HepG2 (cell line): Measurements from ENCODE around the gene TMF1. TPM values are rescaled to one million over a fixed set of nuclear protein-coding genes. Genes with fewer than 3 reads are reported as not detected.

Experiments
- CENPT ChIP-seq: sonication (generic); formaldehyde crosslinking; IDR thresholded peaks from 2 replicates; pipeline ENCODE4 v1.8.0; 2022; ENCODE audit warnings: low read depth, mild to moderate bottlenecking, moderate library complexity, missing genetic modification reagents
- DRAP1 ChIP-seq: IDR thresholded peaks from 2 replicates; pipeline ENCODE4 v1.6.1; 2016; ENCODE audit warnings: missing genetic modification reagents, missing compliant biosample characterization
- FOSL2 ChIP-seq: sonication (generic); formaldehyde crosslinking; IDR thresholded peaks from 2 replicates; pipeline ENCODE4 v1.4.0; 2020; ENCODE audit warnings: missing genetic modification reagents
- FOXA1 ChIP-seq, 2 experiments: fragments of 450-650 bp in 1 of 2; sonication (generic) in 1 of 2; formaldehyde crosslinking in 1 of 2; IDR thresholded peaks; 2 replicates each; pipeline versions ENCODE4 v1.4.0 to v1.6.1; 2016 to 2020; ENCODE audit warnings: missing genetic modification reagents in 1 of 2
- IKZF5 ChIP-seq: IDR thresholded peaks from 2 replicates; pipeline ENCODE4 v1.6.1; 2018; ENCODE audit warnings: missing genetic modification reagents, mild to moderate bottlenecking, missing compliant biosample characterization
- IRX3 ChIP-seq: sonication (generic); formaldehyde crosslinking; IDR thresholded peaks from 2 replicates; pipeline ENCODE4 v1.8.1; 2023; ENCODE audit warnings: mild to moderate bottlenecking, low read depth, missing genetic modification reagents, borderline replicate concordance
- MNT ChIP-seq: fragments of 450-650 bp; IDR thresholded peaks from 2 replicates; pipeline ENCODE4 v1.6.1; 2016
- NCOA1 ChIP-seq: sonication (generic); formaldehyde crosslinking; IDR thresholded peaks from 2 replicates; pipeline ENCODE4 v1.9.0; 2021; ENCODE audit warnings: missing genetic modification reagents
- NFE2 ChIP-seq: sonication (generic); formaldehyde crosslinking; IDR thresholded peaks from 2 replicates; pipeline ENCODE4 v1.4.0; 2020; ENCODE audit warnings: missing genetic modification reagents
- SMAD1 ChIP-seq: sonication (generic); formaldehyde crosslinking; IDR thresholded peaks from 2 replicates; pipeline ENCODE4 v1.4.0; 2020; ENCODE audit warnings: missing genetic modification reagents, low read depth, mild to moderate bottlenecking, borderline replicate concordance
- SMARCC2 ChIP-seq: fragments of 450-650 bp; IDR thresholded peaks from 2 replicates; pipeline ENCODE4 v1.6.1; 2017; ENCODE audit warnings: antibody characterized with exemption, mild to moderate bottlenecking
- SNAPC5 ChIP-seq: sonication (generic); formaldehyde crosslinking; IDR thresholded peaks from 2 replicates; pipeline ENCODE4 v1.8.1; 2023; ENCODE audit warnings: mild to moderate bottlenecking, missing genetic modification reagents, borderline replicate concordance
- TCF7L2 ChIP-seq: IDR thresholded peaks from 2 replicates; pipeline ENCODE4 v1.6.1; 2011; ENCODE audit warnings: mild to moderate bottlenecking, low read depth, low read length, moderate library complexity
- ZBTB7B ChIP-seq: sonication (generic); formaldehyde crosslinking; IDR thresholded peaks from 2 replicates; pipeline ENCODE4 v1.4.0; 2020; ENCODE audit warnings: missing genetic modification reagents
- ZFY ChIP-seq: sonication (generic); formaldehyde crosslinking; IDR thresholded peaks from 2 replicates; pipeline ENCODE4 v1.4.0; 2020; ENCODE audit warnings: missing genetic modification reagents
- ZNF33B ChIP-seq: sonication (generic); formaldehyde crosslinking; IDR thresholded peaks from 2 replicates; pipeline ENCODE4 v1.5.1; 2020; ENCODE audit warnings: mild to moderate bottlenecking, missing genetic modification reagents
- ZNF556 ChIP-seq: sonication (generic); formaldehyde crosslinking; IDR thresholded peaks from 2 replicates; pipeline ENCODE4 v1.4.0; 2020; ENCODE audit warnings: mild to moderate bottlenecking, missing genetic modification reagents, borderline replicate concordance
- ZNF580 ChIP-seq: IDR thresholded peaks from 2 replicates; pipeline ENCODE4 v1.6.1; 2016; ENCODE audit warnings: low read depth, borderline replicate concordance
- ZNF589 ChIP-seq: sonication (generic); formaldehyde crosslinking; conservative IDR thresholded peaks from 2 replicates; pipeline ENCODE4 v1.8.0; 2022; ENCODE audit warnings: mild to moderate bottlenecking, moderate library complexity, missing genetic modification reagents
- ZNF615 ChIP-seq: sonication (generic); formaldehyde crosslinking; IDR thresholded peaks from 2 replicates; pipeline ENCODE4 v1.5.0; 2020; ENCODE audit warnings: mild to moderate bottlenecking, missing genetic modification reagents, borderline replicate concordance
- ZNF747 ChIP-seq: sonication (generic); formaldehyde crosslinking; IDR thresholded peaks from 2 replicates; pipeline ENCODE4 v1.8.1; 2023; ENCODE audit warnings: missing genetic modification reagents, mild to moderate bottlenecking, borderline replicate concordance
- ZNF782 ChIP-seq: sonication (generic); formaldehyde crosslinking; IDR thresholded peaks from 2 replicates; pipeline ENCODE4 v1.4.0; 2020; ENCODE audit warnings: missing genetic modification reagents, mild to moderate bottlenecking, borderline replicate concordance
- polyA plus RNA-seq, 8 experiments: library from polyadenylated mRNA; depleted of rRNA in 3 of 8; stranded (reverse) in 7 of 8; unstranded in 1 of 8; fragments of >200 nt; fragmentation: Illumina TruSeq in 4 of 8; extraction: Trizol in 4 of 8; gene quantifications; 2 replicates each; pipeline versions ENCODE4 v1.2.1 to v1.2.3, GENCODE V29; 2011 to 2016; ENCODE audit warnings: low read depth in 4 of 8, missing spikeins in 1 of 8, mixed read lengths in 1 of 8; ENCODE audit not compliant: insufficient read depth in 1 of 8
- total RNA-seq, 5 experiments: library from RNA; depleted of rRNA; stranded (reverse); fragments of >200 nt; fragmentation: Illumina TruSeq; extraction: Trizol; gene quantifications; 2 replicates each; pipeline ENCODE4 v1.2.3, GENCODE V29; 2016; ENCODE audit warnings: low read depth in 1 of 5
- TF ChIP-seq, protein P1 (sequence below): sonication (generic); formaldehyde crosslinking; IDR thresholded peaks from 2 replicates; pipeline ENCODE4 v1.4.0; 2020; ENCODE audit warnings: mild to moderate bottlenecking, low read depth, missing genetic modification reagents

The TMF1 gene
- total and polyA plus RNA-seq, 2 of the 13 experiments (the other 11 are each of a cell fraction or from before 2014, with no cell fraction given): 12.1 to 38.4 TPM

DNA sequence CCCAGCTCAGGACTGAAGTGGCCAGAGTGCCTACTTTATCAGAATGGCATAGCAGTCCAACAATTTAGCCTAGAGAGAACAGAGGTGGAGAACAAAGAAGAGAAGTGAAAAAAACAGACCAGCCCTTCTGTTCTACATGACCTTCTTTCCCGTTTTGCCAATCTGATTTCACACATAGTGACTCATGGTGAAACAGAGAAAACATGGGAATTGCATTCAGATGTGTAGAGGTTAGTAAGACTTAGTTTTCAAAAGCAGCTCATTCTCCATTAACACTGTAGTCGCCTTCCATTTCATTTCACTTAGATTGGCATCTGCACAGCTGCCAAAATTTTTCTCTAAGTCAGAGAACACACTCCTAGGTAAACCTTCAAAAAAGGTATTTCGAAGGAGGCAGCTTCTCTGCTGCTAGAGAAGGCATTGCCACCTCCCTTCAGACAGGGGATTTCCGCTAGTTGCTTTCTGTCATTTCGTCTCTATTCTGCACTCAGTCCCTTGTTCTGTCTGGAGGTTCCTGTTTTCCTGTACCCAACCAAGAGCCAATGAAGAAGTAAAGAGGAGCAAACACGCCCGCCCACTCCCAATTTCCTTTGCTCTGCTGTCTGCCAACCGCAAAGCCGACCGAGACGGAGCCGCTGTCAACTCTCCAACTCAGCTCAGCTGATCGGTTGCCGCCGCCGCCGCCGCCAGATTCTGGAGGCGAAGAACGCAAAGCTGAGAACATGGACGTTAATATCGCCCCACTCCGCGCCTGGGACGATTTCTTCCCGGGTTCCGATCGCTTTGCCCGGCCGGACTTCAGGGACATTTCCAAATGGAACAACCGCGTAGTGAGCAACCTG, 32.4 kb upstream of the TMF1 start, which contains the start of gene ARL6IP5 (continued):
- no peak for TF ChIP-seq ZNF782 (CRISPR knock-in tag)
- 0 out of 2 replicates have a peak, but pooled peaks have one; percentile 7 for TF ChIP-seq DRAP1 (CRISPR knock-in tag)
- TF ChIP-seq NFE2 (CRISPR knock-in tag): no peak
- 0 out of 2 replicates have a peak, but pooled peaks have one; percentile 34 for TF ChIP-seq SMAD1 (CRISPR knock-in tag)
- TF ChIP-seq NCOA1 (CRISPR knock-in tag): no peak
- no peak for TF ChIP-seq FOXA1 (IDR thresholded peaks at IDR 0.05)
- no peak for TF ChIP-seq FOXA1 (CRISPR knock-in tag; IDR thresholded peaks at IDR 0.05)
- no peak for TF ChIP-seq IRX3 (CRISPR knock-in tag)
- TF ChIP-seq IKZF5 (CRISPR knock-in tag): peak; percentile 84
- no peak for TF ChIP-seq TCF7L2
- TF ChIP-seq ZNF589 (CRISPR knock-in tag): no peak
- TF ChIP-seq ZFY: 0 out of 2 replicates have a peak, but pooled peaks have one; percentile 41
- no peak; the same call in 1 of the 2 replicates for TF ChIP-seq ZNF747 (CRISPR knock-in tag)
- TF ChIP-seq SNAPC5 (CRISPR knock-in tag): no peak
- TF ChIP-seq CENPT (CRISPR knock-in tag): no peak
- no peak; the same call in 1 of the 2 replicates for TF ChIP-seq ZNF556 (CRISPR knock-in tag)
- TF ChIP-seq ZBTB7B: peak; percentile 14; the same call in 1 of the 2 replicates
- TF ChIP-seq ZNF615 (CRISPR knock-in tag): no peak
- no peak for TF ChIP-seq ZNF580
- TF ChIP-seq MNT: no peak
- TF ChIP-seq FOSL2 (CRISPR knock-in tag): peak; percentile 26; the same call in 1 of the 2 replicates
- TF ChIP-seq, protein P1, sequence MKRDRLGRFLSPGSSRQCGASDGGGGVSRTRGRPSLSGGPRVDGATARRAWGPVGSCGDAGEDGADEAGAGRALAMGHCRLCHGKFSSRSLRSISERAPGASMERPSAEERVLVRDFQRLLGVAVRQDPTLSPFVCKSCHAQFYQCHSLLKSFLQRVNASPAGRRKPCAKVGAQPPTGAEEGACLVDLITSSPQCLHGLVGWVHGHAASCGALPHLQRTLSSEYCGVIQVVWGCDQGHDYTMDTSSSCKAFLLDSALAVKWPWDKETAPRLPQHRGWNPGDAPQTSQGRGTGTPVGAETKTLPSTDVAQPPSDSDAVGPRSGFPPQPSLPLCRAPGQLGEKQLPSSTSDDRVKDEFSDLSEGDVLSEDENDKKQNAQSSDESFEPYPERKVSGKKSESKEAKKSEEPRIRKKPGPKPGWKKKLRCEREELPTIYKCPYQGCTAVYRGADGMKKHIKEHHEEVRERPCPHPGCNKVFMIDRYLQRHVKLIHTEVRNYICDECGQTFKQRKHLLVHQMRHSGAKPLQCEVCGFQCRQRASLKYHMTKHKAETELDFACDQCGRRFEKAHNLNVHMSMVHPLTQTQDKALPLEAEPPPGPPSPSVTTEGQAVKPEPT (CRISPR knock-in tag): no peak
- no peak for TF ChIP-seq ZNF33B
- no peak for TF ChIP-seq SMARCC2
